Caco-2 (cell line): Measurements from ENCODE around the gene EFNA2. TPM values are rescaled to one million over a fixed set of nuclear protein-coding genes. Genes with fewer than 3 reads are reported as not detected.

Experiments
- BruUV-seq: library from RNA; stranded (reverse); fragments of 400-500 nt; replicated peaks from 2 replicates; lab custom pipeline; 2021; lab: Mats Ljungman, UMichigan
- CTCF ChIA-PET: fragments of 300-600 bp; sonication (Branson Sonifier 250); formaldehyde crosslinking; loops from one replicate; lab custom pipeline; 2022; ENCODE audit warnings: antibody characterized with exemption; lab: Charles Lee
- POLR2A ChIA-PET: fragments of 300-600 bp; sonication (Branson Sonifier 250); formaldehyde crosslinking; loops from one replicate; lab custom pipeline; 2022; ENCODE audit warnings: antibody characterized with exemption; lab: Charles Lee
- DNase-seq, 2 experiments: peaks; one replicate each; pipeline versions ENCODE4 v3.0.0 to v3.0.0-alpha.2; 2020 to 2022
- H3K27me3 ChIP-seq: replicated peaks from 2 replicates; pipeline ENCODE4 v1.6.0; 2011; ENCODE audit warnings: low read length; ENCODE audit not compliant: control insufficient read depth, insufficient read depth
- H3K36me3 ChIP-seq: 2 replicates; pipeline ENCODE4 v1.5.1; 2011; ENCODE audit warnings: low read length; ENCODE audit not compliant: control insufficient read depth, insufficient read depth
- H3K4me1 ChIP-seq: fragments of 250-450 bp; sonication (Bioruptor Pico); 2 replicates; pipeline ENCODE4 v1.5.1; 2020; ENCODE audit warnings: mild to moderate bottlenecking
- H3K4me3 ChIP-seq: 2 replicates; pipeline ENCODE4 v1.5.1; 2011; ENCODE audit warnings: low read depth, mild to moderate bottlenecking, control low read depth, low read length
- H3K9me3 ChIP-seq: fragments of 250-450 bp; sonication (Bioruptor Pico); 2 replicates; pipeline ENCODE4 v1.5.1; 2020; ENCODE audit warnings: mild to moderate bottlenecking, moderate library complexity
- H3K27ac Mint-ChIP-seq: one replicate; pipeline ENCODE4 v1.8.0; 2022; ENCODE audit warnings: mixed read lengths; ENCODE audit not compliant: unreplicated experiment
- H3K27me3 Mint-ChIP-seq: one replicate; pipeline ENCODE4 v1.8.0; 2022; ENCODE audit warnings: mixed read lengths; ENCODE audit not compliant: insufficient read depth, unreplicated experiment
- H3K36me3 Mint-ChIP-seq: one replicate; pipeline ENCODE4 v1.8.0; 2022; ENCODE audit warnings: mild to moderate bottlenecking, mixed read lengths; ENCODE audit not compliant: insufficient read depth, unreplicated experiment
- H3K4me1 Mint-ChIP-seq: one replicate; pipeline ENCODE4 v1.8.0; 2022; ENCODE audit warnings: low read depth, mixed read lengths; ENCODE audit not compliant: unreplicated experiment
- H3K4me3 Mint-ChIP-seq: one replicate; pipeline ENCODE4 v1.8.0; 2022; ENCODE audit warnings: mild to moderate bottlenecking, moderate library complexity, mixed read lengths; ENCODE audit not compliant: unreplicated experiment
- H3K9me3 Mint-ChIP-seq: one replicate; pipeline ENCODE4 v1.8.0; 2022; ENCODE audit warnings: mixed read lengths; ENCODE audit not compliant: unreplicated experiment
- intact Hi-C: fragments of 100-400 bp; cut with micrococcal nuclease; formaldehyde crosslinking; loops from one replicate; pipeline ENCODE4 v1.10.0; 2022; ENCODE audit not compliant: unreplicated experiment
- total RNA-seq: library from RNA; stranded (reverse); gene quantifications from 2 replicates; pipeline ENCODE4 v1.2.3, GENCODE V29; 2022
- TF ChIP-seq, protein P1 (sequence below), 2 experiments: fragments of 200-600 bp in 1 of 2; IDR thresholded peaks; 1 replicate in 1 of 2; 2 replicates in 1 of 2; pipeline versions ENCODE4 v1.5.1 to v1.8.0; 2011 to 2022; ENCODE audit warnings: antibody characterized with exemption in 1 of 2, control low read depth in 1 of 2, inconsistent platforms in 1 of 2, low read depth in 1 of 2, low read length in 1 of 2, mild to moderate bottlenecking in 1 of 2, moderate library complexity in 1 of 2; ENCODE audit not compliant: insufficient read depth in 1 of 2, severe bottlenecking in 1 of 2, unreplicated experiment in 1 of 2

EFNA2 gene
- total RNA-seq, 1 experiment from 2014 or later: 18.6 TPM

DNA sequence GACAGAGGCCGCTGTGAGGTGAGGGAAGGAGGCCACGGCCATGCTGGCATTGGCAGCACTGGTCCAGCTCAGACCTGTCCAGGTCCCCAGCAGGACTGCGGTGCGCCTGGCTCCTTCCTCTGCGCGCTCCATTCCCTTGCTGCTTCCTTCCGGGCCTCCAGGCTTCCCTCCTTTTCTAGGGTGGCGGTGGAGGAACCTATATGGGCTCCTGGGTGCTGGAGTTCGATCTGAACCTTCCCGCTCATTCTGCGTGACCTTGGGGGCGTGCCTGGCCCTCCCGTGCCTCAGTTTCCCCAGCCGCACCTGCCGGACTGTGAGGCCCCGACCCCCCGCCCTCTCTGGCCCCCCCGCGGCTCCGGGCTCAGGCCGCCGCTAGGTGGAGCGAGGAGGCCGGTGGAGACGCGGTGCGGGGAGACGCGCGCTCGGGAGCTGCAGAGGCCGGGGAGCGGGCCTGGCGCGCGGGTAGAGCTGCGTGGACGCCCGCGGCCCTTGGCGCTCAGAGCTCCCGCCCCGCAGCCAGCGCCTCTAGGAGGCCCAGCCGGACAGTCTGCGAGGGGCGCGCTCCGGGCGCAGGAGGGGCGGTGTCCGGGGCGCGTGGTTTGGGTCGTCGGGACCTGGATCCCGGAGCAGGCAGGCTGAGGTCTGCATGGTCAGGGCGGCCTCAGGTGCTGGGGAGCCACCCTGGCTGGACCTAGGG lies 29.9 kb downstream of the EFNA2 start:
- no peaks in the 10 kb centered on the region for H3K4me1 Mint-ChIP-seq
- intact Hi-C loops: loop anchor here (5.0 kb wide), 1 partner anchor 38 kb away; the partner anchor contains the start of gene FAM174C
- Histone ChIP-seq H3K4me3 (peak overlapping the region; percentile 26), H3K27me3 (no peaks in the 10 kb centered on the region), H3K4me1 (peaks cover 14% of the 10 kb centered on the region), H3K9me3 (no peaks in the 10 kb centered on the region), H3K36me3 (no peaks in the 10 kb centered on the region)
- BruUV-seq: no TSS peak
- no peaks in the 10 kb centered on the region for H3K9me3 Mint-ChIP-seq
- H3K4me3 Mint-ChIP-seq: peak overlapping the region; percentile 33
- H3K36me3 Mint-ChIP-seq: peaks cover 4% of the 10 kb centered on the region
- TF ChIP-seq, protein P1, sequence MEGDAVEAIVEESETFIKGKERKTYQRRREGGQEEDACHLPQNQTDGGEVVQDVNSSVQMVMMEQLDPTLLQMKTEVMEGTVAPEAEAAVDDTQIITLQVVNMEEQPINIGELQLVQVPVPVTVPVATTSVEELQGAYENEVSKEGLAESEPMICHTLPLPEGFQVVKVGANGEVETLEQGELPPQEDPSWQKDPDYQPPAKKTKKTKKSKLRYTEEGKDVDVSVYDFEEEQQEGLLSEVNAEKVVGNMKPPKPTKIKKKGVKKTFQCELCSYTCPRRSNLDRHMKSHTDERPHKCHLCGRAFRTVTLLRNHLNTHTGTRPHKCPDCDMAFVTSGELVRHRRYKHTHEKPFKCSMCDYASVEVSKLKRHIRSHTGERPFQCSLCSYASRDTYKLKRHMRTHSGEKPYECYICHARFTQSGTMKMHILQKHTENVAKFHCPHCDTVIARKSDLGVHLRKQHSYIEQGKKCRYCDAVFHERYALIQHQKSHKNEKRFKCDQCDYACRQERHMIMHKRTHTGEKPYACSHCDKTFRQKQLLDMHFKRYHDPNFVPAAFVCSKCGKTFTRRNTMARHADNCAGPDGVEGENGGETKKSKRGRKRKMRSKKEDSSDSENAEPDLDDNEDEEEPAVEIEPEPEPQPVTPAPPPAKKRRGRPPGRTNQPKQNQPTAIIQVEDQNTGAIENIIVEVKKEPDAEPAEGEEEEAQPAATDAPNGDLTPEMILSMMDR (IDR thresholded peaks at IDR 0.05; ENCODE audit: insufficient read depth in 1 of 2, low read depth in 1 of 2, low read length in 1 of 2, severe bottlenecking in 1 of 2, unreplicated experiment in 1 of 2): peak; percentile 56 to 66
- ChIA-PET CTCF (interaction anchor here (0.7 to 1.0 kb wide), 6 partner anchors 11 to 72 kb away, joined by 3 to 10 read pairs (median 4); a partner anchor contains a TSS), POLR2A (interaction anchor here (0.6 to 0.9 kb wide), 2 partner anchors 39 to 47 kb away, joined by 3 to 5 read pairs; a partner anchor contains a TSS)
- H3K27ac Mint-ChIP-seq: peak overlapping the region; percentile 39
- peak; percentile 50 to 76 for DNase-seq
- no peaks in the 10 kb centered on the region for H3K27me3 Mint-ChIP-seq

DNA sequence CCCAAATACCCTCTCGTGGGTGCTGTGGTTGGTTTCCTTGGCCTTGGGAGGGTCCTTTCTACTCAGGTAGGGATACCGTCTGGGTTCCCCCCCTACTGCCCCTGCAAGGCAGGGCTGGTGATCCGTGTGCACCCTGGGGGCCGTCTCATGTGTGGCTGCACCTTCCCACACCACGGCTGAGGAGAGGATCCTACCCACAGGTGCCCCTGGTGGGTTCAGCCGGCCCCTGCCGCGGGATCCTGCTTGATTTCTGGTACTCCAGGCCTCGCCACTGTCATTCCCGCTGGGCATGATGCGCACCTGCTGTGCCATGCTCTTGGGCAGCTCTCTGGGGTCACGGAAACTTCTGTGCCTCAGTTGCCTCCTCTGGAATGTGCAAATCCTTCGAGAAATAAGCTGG lies 30.8 kb downstream of the EFNA2 start:
- no peak for DNase-seq
- H3K4me3 Mint-ChIP-seq: peak overlapping the region; percentile 33
- no peak overlapping the region for H3K27ac Mint-ChIP-seq
- intact Hi-C loops: loop anchor here (5.0 kb wide), 1 partner anchor 39 kb away; the partner anchor contains the start of gene FAM174C
- H3K27me3 Mint-ChIP-seq: no peaks in the 10 kb centered on the region
- ChIA-PET POLR2A (no interaction called here), CTCF (interaction anchor here (1.0 kb wide), 1 partner anchor 12 kb away, joined by 10 read pairs; no protein-coding TSS in a partner anchor)
- TF ChIP-seq, protein P1 (IDR thresholded peaks at IDR 0.05; ENCODE audit: insufficient read depth in 1 of 2, low read depth in 1 of 2, low read length in 1 of 2, severe bottlenecking in 1 of 2, unreplicated experiment in 1 of 2): no peak
- Histone ChIP-seq H3K36me3 (no peaks in the 10 kb centered on the region), H3K9me3 (no peaks in the 10 kb centered on the region), H3K27me3 (no peaks in the 10 kb centered on the region), H3K4me3 (no peak overlapping the region), H3K4me1 (peaks cover 17% of the 10 kb centered on the region)
- peaks cover 4% of the 10 kb centered on the region for H3K36me3 Mint-ChIP-seq
- peaks cover 4% of the 10 kb centered on the region for H3K4me1 Mint-ChIP-seq
- H3K9me3 Mint-ChIP-seq: no peaks in the 10 kb centered on the region
- BruUV-seq: no TSS peak

DNA sequence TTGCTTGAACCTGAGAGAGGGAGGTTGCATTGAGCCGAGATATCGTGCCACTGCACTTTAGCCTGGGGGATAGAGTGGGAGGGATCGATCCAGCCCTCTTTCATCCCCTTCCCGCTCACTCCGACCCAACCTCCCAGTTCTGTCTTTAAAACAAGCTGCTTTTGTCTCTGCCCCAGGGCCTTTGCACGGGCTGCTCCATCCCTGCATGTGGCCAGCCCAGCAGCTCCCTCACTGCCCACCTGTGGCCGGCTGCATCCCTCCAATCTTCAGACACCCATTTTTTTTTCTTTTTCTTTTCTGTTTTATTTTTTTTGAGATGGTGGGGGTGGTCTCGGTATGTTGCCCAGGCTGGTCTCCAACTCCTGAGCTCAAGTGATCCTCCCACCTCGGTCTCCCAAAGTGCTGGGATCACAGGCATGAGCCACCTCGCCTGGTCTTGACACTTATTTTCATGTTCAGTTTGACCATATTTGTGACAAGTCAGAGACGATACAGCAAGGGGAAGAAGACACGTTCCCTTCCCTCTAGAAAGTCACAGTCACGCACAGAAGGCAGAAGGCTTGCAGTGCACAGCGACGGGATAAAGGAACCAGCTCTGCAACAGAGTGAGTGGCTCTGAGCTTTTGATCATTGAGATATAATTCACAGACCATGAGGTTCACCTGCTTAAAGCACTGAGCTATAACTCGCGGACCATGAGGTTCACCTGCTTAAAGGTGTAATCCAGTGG lies 31.8 kb downstream of the EFNA2 start:
- Histone ChIP-seq H3K9me3 (no peaks in the 10 kb centered on the region), H3K27me3 (no peaks in the 10 kb centered on the region), H3K36me3 (no peaks in the 10 kb centered on the region), H3K4me1 (peaks cover 18% of the 10 kb centered on the region), H3K4me3 (no peak overlapping the region)
- TF ChIP-seq, protein P1 (IDR thresholded peaks at IDR 0.05; ENCODE audit: insufficient read depth in 1 of 2, low read depth in 1 of 2, low read length in 1 of 2, severe bottlenecking in 1 of 2, unreplicated experiment in 1 of 2): no peak
- Mint-ChIP-seq H3K36me3 (peaks cover 4% of the 10 kb centered on the region), H3K4me3 (no peak overlapping the region), H3K4me1 (peaks cover 8% of the 10 kb centered on the region), H3K27me3 (no peaks in the 10 kb centered on the region), H3K9me3 (no peaks in the 10 kb centered on the region), H3K27ac (no peak overlapping the region)
- POLR2A ChIA-PET: interaction anchor here (0.5 kb wide), 1 partner anchor 48 kb away, joined by 7 read pairs; no protein-coding TSS in a partner anchor
- CTCF ChIA-PET: no interaction called here
- no peak for DNase-seq
- no TSS peak for BruUV-seq
- intact Hi-C loops: loop anchor here (5.0 kb wide), 1 partner anchor 40 kb away; the partner anchor contains the start of gene FAM174C
